ENCODE measurements around the gene KCNJ11.

Gene KCNJ11

DNA sequence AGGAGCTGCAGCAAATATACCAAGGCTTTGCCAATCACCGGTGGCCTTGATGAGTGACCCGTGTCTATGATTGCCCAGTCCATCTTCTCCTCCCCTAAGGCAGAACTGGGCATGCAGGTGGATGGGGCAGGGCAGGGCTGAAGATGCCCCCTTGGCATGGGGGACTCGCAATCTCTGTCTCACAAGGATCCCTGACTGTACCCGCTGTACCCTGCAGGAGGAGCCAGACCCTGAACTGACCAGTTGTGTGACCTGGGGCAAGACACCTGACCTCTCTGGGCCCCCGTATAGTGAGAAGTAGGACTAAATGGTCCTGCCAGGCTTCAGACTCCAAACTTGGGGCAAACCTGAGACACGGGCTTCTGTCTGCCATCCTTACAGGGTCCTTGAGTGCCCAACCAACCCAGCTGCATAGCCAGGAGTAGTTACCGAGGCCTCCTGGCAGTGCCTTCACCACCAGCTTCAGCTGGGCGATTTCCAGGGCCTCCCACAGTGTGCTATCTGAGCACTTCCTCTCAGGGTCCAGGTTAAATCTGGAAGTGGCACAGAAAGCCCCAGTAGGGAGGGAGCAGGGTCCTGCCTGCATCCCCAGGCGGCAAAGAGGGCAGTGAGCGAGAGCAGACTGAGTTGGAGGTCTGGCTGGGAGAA is 6.4 kb upstream of the KCNJ11 start:
- no peak overlapping the region for H3K27ac ChIP-seq

DNA sequence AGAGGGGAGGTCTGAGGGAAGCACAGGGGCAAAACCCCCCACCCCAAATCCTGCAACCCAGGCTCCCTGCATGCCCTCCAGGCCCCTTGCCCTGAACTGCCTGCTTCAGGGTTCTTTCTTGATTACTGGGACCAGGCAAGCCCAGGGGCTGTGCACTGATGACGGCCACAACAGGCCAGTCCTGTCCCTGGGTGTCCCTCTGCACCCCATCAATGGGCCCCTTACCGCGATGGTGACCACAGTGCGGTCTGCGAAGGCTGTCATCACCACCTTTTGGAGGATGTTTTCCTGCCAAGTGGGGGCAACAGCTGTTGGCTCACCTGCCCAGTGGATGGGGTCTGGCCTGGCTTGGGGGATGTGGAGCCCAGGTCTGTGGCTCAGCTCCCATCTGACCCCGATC is 5.0 kb upstream of the KCNJ11 start:
- peaks cover 7 to 8% of the 10 kb centered on the region in 2 experiments for H3K4me1 ChIP-seq (ENCODE audit: control insufficient read depth in 1 of 2, insufficient read depth in 1 of 2, low read depth in 1 of 2, low read length in 1 of 2)
- TF ChIP-seq, protein P1, sequence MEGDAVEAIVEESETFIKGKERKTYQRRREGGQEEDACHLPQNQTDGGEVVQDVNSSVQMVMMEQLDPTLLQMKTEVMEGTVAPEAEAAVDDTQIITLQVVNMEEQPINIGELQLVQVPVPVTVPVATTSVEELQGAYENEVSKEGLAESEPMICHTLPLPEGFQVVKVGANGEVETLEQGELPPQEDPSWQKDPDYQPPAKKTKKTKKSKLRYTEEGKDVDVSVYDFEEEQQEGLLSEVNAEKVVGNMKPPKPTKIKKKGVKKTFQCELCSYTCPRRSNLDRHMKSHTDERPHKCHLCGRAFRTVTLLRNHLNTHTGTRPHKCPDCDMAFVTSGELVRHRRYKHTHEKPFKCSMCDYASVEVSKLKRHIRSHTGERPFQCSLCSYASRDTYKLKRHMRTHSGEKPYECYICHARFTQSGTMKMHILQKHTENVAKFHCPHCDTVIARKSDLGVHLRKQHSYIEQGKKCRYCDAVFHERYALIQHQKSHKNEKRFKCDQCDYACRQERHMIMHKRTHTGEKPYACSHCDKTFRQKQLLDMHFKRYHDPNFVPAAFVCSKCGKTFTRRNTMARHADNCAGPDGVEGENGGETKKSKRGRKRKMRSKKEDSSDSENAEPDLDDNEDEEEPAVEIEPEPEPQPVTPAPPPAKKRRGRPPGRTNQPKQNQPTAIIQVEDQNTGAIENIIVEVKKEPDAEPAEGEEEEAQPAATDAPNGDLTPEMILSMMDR (IDR thresholded peaks at IDR 0.05) = no peak

More for the DNA sequence above, 6.4 kb upstream of the KCNJ11 start:
- TF ChIP-seq, protein P1 (IDR thresholded peaks at IDR 0.05) = no peak
- H3K9me3 ChIP-seq = no peaks in the 10 kb centered on the region
- H3K4me1 ChIP-seq (ENCODE audit: control insufficient read depth in 1 of 2, insufficient read depth in 1 of 2, low read depth in 1 of 2, low read length in 1 of 2) = peaks cover 0 to 1% of the 10 kb centered on the region in 2 experiments
- H3K4me3 ChIP-seq (ENCODE audit: low read depth in 1 of 2, low read length in 1 of 2) = no peak overlapping the region
- peaks cover 18% of the 10 kb centered on the region for H3K27me3 ChIP-seq
- H3K36me3 ChIP-seq = no peaks in the 10 kb centered on the region

GRCh38 chr11:17392872-17393271 is 4.4 kb upstream of the KCNJ11 start:
- peaks cover 7 to 10% of the 10 kb centered on the region in 2 experiments for H3K4me1 ChIP-seq (ENCODE audit: control insufficient read depth in 1 of 2, insufficient read depth in 1 of 2, low read depth in 1 of 2, low read length in 1 of 2)
- no peak overlapping the region for H3K4me3 ChIP-seq (ENCODE audit: low read depth in 1 of 2, low read length in 1 of 2)
- no peaks in the 10 kb centered on the region for H3K36me3 ChIP-seq
- peaks cover 37% of the 10 kb centered on the region for H3K27me3 ChIP-seq
- H3K27ac ChIP-seq = no peak overlapping the region
- H3K9me3 ChIP-seq = no peaks in the 10 kb centered on the region
- TF ChIP-seq, protein P1 (IDR thresholded peaks at IDR 0.05) = no peak

More for the DNA sequence above, 5.0 kb upstream of the KCNJ11 start:
- no peaks in the 10 kb centered on the region for H3K36me3 ChIP-seq
- no peak overlapping the region for H3K27ac ChIP-seq
- no peak overlapping the region for H3K4me3 ChIP-seq (ENCODE audit: low read depth in 1 of 2, low read length in 1 of 2)
- peaks cover 31% of the 10 kb centered on the region for H3K27me3 ChIP-seq
- no peaks in the 10 kb centered on the region for H3K9me3 ChIP-seq

GRCh38 chr11:17391493-17392355 is 3.3 kb upstream of the KCNJ11 start:
- peaks cover 44% of the 10 kb centered on the region for H3K27me3 ChIP-seq
- TF ChIP-seq, protein P1 (IDR thresholded peaks at IDR 0.05) = no peak
- no peaks in the 10 kb centered on the region for H3K9me3 ChIP-seq
- peaks cover 7 to 10% of the 10 kb centered on the region in 2 experiments for H3K4me1 ChIP-seq (ENCODE audit: control insufficient read depth in 1 of 2, insufficient read depth in 1 of 2, low read depth in 1 of 2, low read length in 1 of 2)
- no peaks in the 10 kb centered on the region for H3K36me3 ChIP-seq
- H3K27ac ChIP-seq = no peak overlapping the region
- no peak overlapping the region for H3K4me3 ChIP-seq (ENCODE audit: low read depth in 1 of 2, low read length in 1 of 2)

DNA sequence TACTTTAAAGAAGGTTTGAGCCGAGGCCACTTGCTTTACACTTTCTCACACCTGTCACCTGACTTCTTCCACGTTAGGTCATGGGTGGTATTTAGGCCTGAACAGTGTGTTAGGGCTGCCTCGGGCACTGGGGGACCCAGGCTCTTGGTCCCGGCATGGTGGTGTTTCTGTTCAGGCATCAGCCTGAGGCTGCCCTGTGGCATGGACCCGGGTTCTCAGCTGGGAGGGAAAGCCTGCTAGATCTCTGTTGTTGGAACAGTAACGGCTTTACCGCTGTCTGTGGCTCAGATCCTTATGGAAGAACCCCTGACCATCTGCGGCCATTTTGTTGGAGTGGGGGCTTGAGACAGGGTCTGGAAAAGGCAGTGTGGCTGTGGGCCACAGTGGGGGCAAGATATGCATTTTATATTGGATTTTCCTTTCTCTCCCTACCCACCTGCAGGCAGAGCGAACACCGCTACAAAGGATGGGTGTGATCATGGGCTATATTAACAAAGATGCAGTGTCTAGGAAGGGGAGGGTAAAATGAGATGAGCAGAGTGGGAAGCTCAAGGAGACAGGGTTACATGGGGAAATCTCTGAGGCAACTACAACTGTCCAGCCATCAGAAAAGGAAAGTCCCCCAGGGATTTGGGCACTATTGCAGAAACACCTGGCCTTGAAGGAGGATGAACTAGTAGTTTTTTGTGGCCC is 1.6 kb upstream of the KCNJ11 start:
- TF ChIP-seq, protein P1 (IDR thresholded peaks at IDR 0.05) = no peak
- H3K27ac ChIP-seq = no peak overlapping the region
- H3K4me3 ChIP-seq (ENCODE audit: low read depth in 1 of 2, low read length in 1 of 2) = peak overlapping the region in 1 of 2 experiments; percentile 47
- H3K27me3 ChIP-seq = peaks cover 44% of the 10 kb centered on the region
- no peaks in the 10 kb centered on the region for H3K9me3 ChIP-seq
- no peaks in the 10 kb centered on the region for H3K36me3 ChIP-seq
- H3K4me1 ChIP-seq (ENCODE audit: control insufficient read depth in 1 of 2, insufficient read depth in 1 of 2, low read depth in 1 of 2, low read length in 1 of 2) = peaks cover 7 to 10% of the 10 kb centered on the region in 2 experiments

Measured in neutrophil (primary cell).